Gastrocnemius medialis (tissue), 4 donors: ENCODE data around the gene WDR64.

Experiments used
- CTCF ChIP-seq, 5 experiments: fragments of 450-650 bp in 3 of 5; fragments of 200-600 bp in 2 of 5; sonication (generic) in 2 of 5; IDR thresholded peaks in 4 of 5; conservative IDR thresholded peaks in 1 of 5; 1 replicate in 4 of 5; 2 replicates in 1 of 5; pipeline ENCODE4 v1.5.1; 2016 to 2019; ENCODE audit warnings: antibody characterized with exemption in 5 of 5, mild to moderate bottlenecking in 3 of 5, moderate library complexity in 3 of 5
- POLR2A ChIP-seq, 2 donors: fragments of 450-650 bp; IDR thresholded peaks; one replicate each; pipeline ENCODE4 v1.6.1; 2017; ENCODE audit warnings: antibody characterized with exemption in 2 of 2, mild to moderate bottlenecking in 2 of 2, moderate library complexity in 2 of 2

DNA sequence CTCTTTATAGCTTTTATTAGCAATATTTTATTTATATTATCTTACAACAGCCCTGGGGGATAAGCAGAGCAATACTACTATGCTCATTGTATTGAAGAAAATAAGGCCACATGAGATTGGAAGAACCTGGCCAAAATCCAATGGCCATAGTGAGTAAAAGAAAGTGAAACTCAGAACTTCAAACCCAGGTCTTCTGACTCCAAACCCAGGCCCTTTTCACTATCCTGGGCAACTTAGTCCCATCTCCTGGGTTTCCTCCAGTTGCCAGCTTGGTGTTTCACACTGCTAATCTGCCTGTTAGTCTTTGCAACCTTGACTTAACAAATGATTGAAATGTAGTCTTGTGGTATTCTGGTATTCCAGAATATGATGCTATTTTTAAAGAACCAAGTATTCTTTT lies 173.5 kb downstream of the WDR64 start:
- TF ChIP-seq CTCF (IDR thresholded peaks at IDR 0.05 in 4 of 5, conservative IDR thresholded peaks at IDR 0.05 in 1 of 5) (no peak), POLR2A (IDR thresholded peaks at IDR 0.05) (no peak)
